Prostate gland (tissue), 2 donors: Measurements from ENCODE around the gene RPS25.

Source experiments
- CTCF ChIP-seq, 4 experiments: fragments of 200-600 bp in 2 of 4; fragments of 450-650 bp in 2 of 4; sonication (generic) in 2 of 4; IDR thresholded peaks; 1 replicate in 3 of 4; 2 replicates in 1 of 4; pipeline ENCODE4 v1.5.1; 2016 to 2019; ENCODE audit warnings: antibody characterized with exemption in 4 of 4, mild to moderate bottlenecking in 2 of 4, moderate library complexity in 2 of 4
- POLR2A ChIP-seq: fragments of 450-650 bp; IDR thresholded peaks from one replicate; pipeline ENCODE4 v1.6.1; 2016; ENCODE audit warnings: antibody characterized with exemption, mild to moderate bottlenecking
- POLR2AphosphoS5 ChIP-seq: sonication (generic); formaldehyde crosslinking; IDR thresholded peaks from one replicate; pipeline ENCODE4 v1.6.1; 2017; ENCODE audit warnings: antibody characterized with exemption

- TF ChIP-seq CTCF (IDR thresholded peaks at IDR 0.05), result peak in 1 of 4 experiments; percentile 22
- TF ChIP-seq POLR2A, result no peak
- TF ChIP-seq POLR2AphosphoS5, result no peak
These were observed 47.2 kb upstream of the RPS25 start for GRCh38 chr11:119065369-119065768.
